NCI-H446 (cell line): ENCODE data around the gene TTI1.

Experiments used
- DNase-seq, 2 experiments: peaks; one replicate each; lab custom pipeline; 2025; lab: John Stamatoyannopoulos, UW

TTI1 gene

GRCh38 chr20:38033330-38034107 lies at the start of gene TTI1, which contains the start of gene RPRD1B:
TTI1 (minus strand) TSS chr20:38033456; CDS start chr20:38013816, 19,640 bp downstream.
RPRD1B (plus strand) TSS chr20:38033746; CDS start chr20:38033948, 202 bp downstream.
- DNase-seq: peak; percentile 88 to 94

- DNase-seq: no peak
Observed at GRCh38 chr20:38082894-38083293, 49.6 kb upstream of the TTI1 start.

GRCh38 chr20:38081575-38081974 lies 48.3 kb upstream of the TTI1 start:
- DNase-seq: no peak

GRCh38 chr20:38079353-38079752 lies 46.1 kb upstream of the TTI1 start:
- no peak for DNase-seq

- DNase-seq: no peak
Observed at GRCh38 chr20:38078084-38078483, 44.8 kb upstream of the TTI1 start.

GRCh38 chr20:38076548-38076947 lies 43.3 kb upstream of the TTI1 start:
- no peak for DNase-seq

- no peak for DNase-seq
Observed at GRCh38 chr20:38075161-38075998, 42.1 kb upstream of the TTI1 start.

GRCh38 chr20:38073307-38074071 lies 40.2 kb upstream of the TTI1 start:
- peak; percentile 85 to 93 for DNase-seq

- no peak for DNase-seq
Observed at GRCh38 chr20:38072898-38073297, 39.6 kb upstream of the TTI1 start.

- DNase-seq: no peak
Observed at GRCh38 chr20:38067717-38068365, 34.6 kb upstream of the TTI1 start.

- DNase-seq: no peak
Observed at GRCh38 chr20:38066969-38067716, 33.9 kb upstream of the TTI1 start.

- peak; percentile 22 to 61 for DNase-seq
Observed at GRCh38 chr20:38065764-38066375, 32.6 kb upstream of the TTI1 start.

GRCh38 chr20:38063911-38064530 lies 30.8 kb upstream of the TTI1 start:
- DNase-seq: peak in 1 of 2 experiments; percentile 9

GRCh38 chr20:38062890-38063289 lies 29.6 kb upstream of the TTI1 start:
- no peak for DNase-seq

GRCh38 chr20:38061109-38061508 lies 27.9 kb upstream of the TTI1 start:
- no peak for DNase-seq

- DNase-seq: no peak
Observed at GRCh38 chr20:38060536-38060935, 27.3 kb upstream of the TTI1 start.

- no peak for DNase-seq
Observed at GRCh38 chr20:38059832-38060231, 26.6 kb upstream of the TTI1 start.

- DNase-seq: peak; percentile 69 to 81
Observed at GRCh38 chr20:38057351-38057972, 24.2 kb upstream of the TTI1 start.

- no peak for DNase-seq
Observed at GRCh38 chr20:38055848-38056247, 22.6 kb upstream of the TTI1 start.

- DNase-seq: no peak
Observed at GRCh38 chr20:38055294-38055693, 22.0 kb upstream of the TTI1 start.
